ENCODE measurements around the gene LDLRAD4. TPM values are rescaled to one million over a fixed set of nuclear protein-coding genes. Genes with fewer than 3 reads are reported as not detected.

LDLRAD4 gene
- total RNA-seq, 2 donors from 2014 or later, result 18.4 to 59.2 TPM

GRCh38 chr18:13452388-13452811, 233.8 kb downstream of the LDLRAD4 start:
- ATAC-seq, result no peak
- DNase-seq (ENCODE audit: low spot score in 2 of 2), result no peak
- Mint-ChIP-seq H3K36me3 (peaks cover 4 to 5% of the 10 kb centered on the region in 2 donors), H3K9me3 (no peaks in the 10 kb centered on the region), H3K27ac (peak overlapping the region in 1 of 2 donors; percentile 61)

DNA sequence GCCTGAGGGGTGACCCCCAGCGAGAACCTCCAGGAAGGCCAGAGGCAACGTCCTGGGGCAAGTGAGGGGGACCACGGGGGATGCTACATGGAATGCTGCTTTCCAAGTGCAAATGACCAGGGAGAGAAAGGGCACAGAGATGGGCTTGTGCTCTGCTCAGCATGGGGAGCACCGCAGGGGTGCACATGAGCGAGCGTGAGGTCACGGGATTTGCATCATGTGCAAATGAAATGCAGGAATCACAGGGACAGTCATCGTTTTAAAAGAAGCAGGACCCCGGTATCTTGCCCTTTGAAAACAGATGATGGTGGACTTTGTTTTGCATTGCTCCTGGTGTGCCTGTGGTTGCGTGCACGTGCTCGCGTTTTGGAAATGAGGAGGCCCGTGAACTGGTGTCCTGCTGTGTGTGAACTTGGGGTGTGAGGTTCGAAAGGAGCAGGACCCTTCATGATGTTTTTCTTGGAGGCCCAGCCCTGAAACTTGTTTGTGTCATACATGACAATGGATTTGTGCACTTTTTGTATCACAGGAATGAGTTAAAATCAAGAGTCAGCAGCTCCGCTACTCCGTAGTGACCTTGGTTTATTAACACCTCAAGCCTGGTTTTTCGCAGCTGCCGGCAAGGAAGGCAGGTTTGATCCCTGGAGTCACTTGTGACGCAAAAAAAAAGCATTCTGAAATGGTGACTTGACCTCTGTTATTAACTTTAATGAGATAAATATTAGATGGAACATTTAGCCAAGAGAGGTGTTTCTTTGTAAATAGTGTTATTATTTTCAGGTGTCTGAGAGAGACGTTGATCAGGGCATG, 234.5 kb downstream of the LDLRAD4 start:
- H3K9me3 Mint-ChIP-seq, result peaks cover 0 to 3% of the 10 kb centered on the region in 2 donors
- ATAC-seq (no peak), DNase-seq (ENCODE audit: low spot score in 2 of 2) (no peak)
- peaks cover 4 to 12% of the 10 kb centered on the region in 2 donors for H3K36me3 Mint-ChIP-seq
- H3K27ac Mint-ChIP-seq, result no peak overlapping the region

- Mint-ChIP-seq H3K36me3 (peaks cover 4 to 18% of the 10 kb centered on the region in 2 donors), H3K9me3 (peaks cover 0 to 4% of the 10 kb centered on the region in 2 donors), H3K27ac (no peak overlapping the region)
- ATAC-seq (no peak), DNase-seq (ENCODE audit: low spot score in 2 of 2) (no peak)
These were observed 235.2 kb downstream of the LDLRAD4 start for GRCh38 chr18:13453714-13454113.

GRCh38 chr18:13454363-13455150, 236.0 kb downstream of the LDLRAD4 start:
- peaks cover 4 to 18% of the 10 kb centered on the region in 2 donors for H3K36me3 Mint-ChIP-seq
- H3K9me3 Mint-ChIP-seq, result peaks cover 0 to 4% of the 10 kb centered on the region in 2 donors
- ATAC-seq (no peak), DNase-seq (ENCODE audit: low spot score in 2 of 2) (no peak)
- peak overlapping the region; percentile 5 to 47 for H3K27ac Mint-ChIP-seq

GRCh38 chr18:13455471-13455870, 236.9 kb downstream of the LDLRAD4 start:
- Mint-ChIP-seq H3K36me3 (peaks cover 4 to 18% of the 10 kb centered on the region in 2 donors), H3K27ac (peak overlapping the region; percentile 75 to 84), H3K9me3 (peaks cover 0 to 4% of the 10 kb centered on the region in 2 donors)
- ATAC-seq (peak; percentile 9 to 39), DNase-seq (ENCODE audit: low spot score in 2 of 2) (no peak)

DNA sequence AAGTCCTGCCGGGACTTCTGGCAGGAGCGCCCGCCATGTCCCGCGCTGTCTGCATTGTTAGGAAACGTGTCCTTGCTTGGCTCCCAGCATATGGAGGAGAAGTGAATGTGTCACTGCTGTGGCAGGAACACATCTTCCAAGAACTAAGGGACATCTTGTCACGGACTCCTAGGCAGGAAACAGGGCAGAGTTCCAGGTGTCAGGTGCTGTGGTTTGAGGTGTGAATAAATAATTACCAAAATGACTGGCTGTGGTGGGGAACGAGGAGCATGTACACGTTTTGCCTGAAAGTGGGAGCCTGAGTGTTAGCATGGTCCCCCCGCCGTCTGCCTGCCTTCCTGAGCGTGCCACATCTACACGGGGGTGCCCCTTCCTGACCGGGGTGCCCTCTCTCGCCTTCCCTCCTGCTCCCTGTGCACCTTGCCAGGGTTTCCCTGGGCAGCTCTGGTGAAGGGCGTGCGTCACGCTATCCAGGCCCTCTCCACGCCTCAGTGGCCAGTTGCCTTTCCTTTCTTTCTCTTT, 237.5 kb downstream of the LDLRAD4 start:
- Mint-ChIP-seq H3K36me3 (peaks cover 6 to 21% of the 10 kb centered on the region in 2 donors), H3K9me3 (peaks cover 0 to 5% of the 10 kb centered on the region in 2 donors), H3K27ac (peak overlapping the region; percentile 75 to 84)
- DNase-seq (ENCODE audit: low spot score in 2 of 2) (peak; percentile 63 to 80), ATAC-seq (peak; percentile 90 to 92)

DNA sequence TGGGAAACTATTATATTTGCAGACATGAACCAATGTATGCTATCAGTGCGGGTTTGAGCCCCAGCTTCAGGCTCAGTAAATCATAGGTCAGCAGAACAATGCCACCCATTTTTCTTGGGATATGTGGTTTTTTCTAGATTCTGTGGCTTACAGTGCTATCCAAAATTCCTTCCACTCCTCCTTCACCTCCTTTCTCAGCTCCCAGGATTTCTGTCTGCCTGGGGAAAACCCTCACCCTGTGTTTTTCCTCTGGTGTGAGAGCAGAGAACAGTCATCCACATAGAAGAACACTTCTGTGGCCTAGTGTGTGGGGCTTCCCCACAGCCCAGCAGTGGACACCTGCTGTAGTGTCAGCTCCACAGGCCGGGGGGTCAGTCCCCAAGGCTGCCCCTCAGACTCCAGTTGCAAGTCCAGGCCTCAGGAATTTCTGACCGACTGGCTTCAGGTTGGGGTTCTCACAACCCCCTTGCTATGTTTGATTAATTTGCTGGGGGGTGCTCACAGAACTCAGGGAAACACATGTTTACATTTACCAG, 238.2 kb downstream of the LDLRAD4 start:
- DNase-seq (ENCODE audit: low spot score in 2 of 2), result no peak
- Mint-ChIP-seq H3K9me3 (peaks cover 0 to 9% of the 10 kb centered on the region in 2 donors), H3K27ac (peak overlapping the region; percentile 75 to 94), H3K36me3 (peaks cover 9 to 25% of the 10 kb centered on the region in 2 donors)
- ATAC-seq, result peak in 1 of 2 donors; percentile 56

DNA sequence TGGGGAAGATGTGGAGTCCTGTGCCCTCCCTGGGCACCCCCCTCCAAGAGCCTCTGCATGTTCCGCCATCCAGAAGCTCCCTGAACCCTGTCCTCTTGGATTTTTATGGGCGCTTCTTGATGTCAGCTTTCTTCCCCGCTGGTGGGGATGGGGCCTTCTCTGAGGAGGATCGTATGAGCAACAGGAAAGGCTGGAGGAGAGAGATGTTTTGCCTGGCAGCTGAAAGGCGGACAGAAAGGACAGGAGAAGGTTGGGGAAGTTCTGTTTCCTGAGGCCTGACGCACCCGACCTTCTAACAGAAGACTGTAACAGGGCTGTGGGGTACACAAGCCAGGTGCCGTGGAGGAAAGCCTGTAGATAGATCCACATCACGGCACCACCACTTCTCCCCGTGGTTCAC, 238.8 kb downstream of the LDLRAD4 start:
- peak overlapping the region; percentile 75 to 94 for H3K27ac Mint-ChIP-seq
- H3K36me3 Mint-ChIP-seq, result peaks cover 9 to 25% of the 10 kb centered on the region in 2 donors
- peaks cover 0 to 9% of the 10 kb centered on the region in 2 donors for H3K9me3 Mint-ChIP-seq
- DNase-seq (ENCODE audit: low spot score in 2 of 2) (no peak), ATAC-seq (no peak)

- ATAC-seq (no peak), DNase-seq (ENCODE audit: low spot score in 2 of 2) (no peak)
- Mint-ChIP-seq H3K27ac (peak overlapping the region; percentile 38 to 64), H3K9me3 (peaks cover 0 to 9% of the 10 kb centered on the region in 2 donors), H3K36me3 (peaks cover 16 to 38% of the 10 kb centered on the region in 2 donors)
These were observed 242.4 kb downstream of the LDLRAD4 start for GRCh38 chr18:13460946-13461345.

- H3K9me3 Mint-ChIP-seq, result peaks cover 0 to 9% of the 10 kb centered on the region in 2 donors
- DNase-seq (ENCODE audit: low spot score in 2 of 2) (no peak), ATAC-seq (no peak)
- H3K27ac Mint-ChIP-seq, result peak overlapping the region in 1 of 2 donors; percentile 64
- H3K36me3 Mint-ChIP-seq, result peaks cover 17 to 43% of the 10 kb centered on the region in 2 donors
These were observed 242.9 kb downstream of the LDLRAD4 start for GRCh38 chr18:13461469-13461868.

GRCh38 chr18:13461936-13462335, 243.4 kb downstream of the LDLRAD4 start:
- H3K27ac Mint-ChIP-seq, result peak overlapping the region in 1 of 2 donors; percentile 64
- no peak for ATAC-seq

GRCh38 chr18:13462686-13463085, 244.1 kb downstream of the LDLRAD4 start:
- ATAC-seq (no peak), DNase-seq (ENCODE audit: low spot score in 2 of 2) (no peak)
- Mint-ChIP-seq H3K9me3 (peaks cover 2 to 9% of the 10 kb centered on the region in 2 donors), H3K27ac (peak overlapping the region in 1 of 2 donors; percentile 64), H3K36me3 (peaks cover 23 to 47% of the 10 kb centered on the region in 2 donors)

More at GRCh38 chr18:13461936-13462335, 243.4 kb downstream of the LDLRAD4 start:
- no peak for DNase-seq (ENCODE audit: low spot score in 2 of 2)
- Mint-ChIP-seq H3K36me3 (peaks cover 22 to 47% of the 10 kb centered on the region in 2 donors), H3K9me3 (peaks cover 0 to 9% of the 10 kb centered on the region in 2 donors)

- H3K27ac Mint-ChIP-seq, result peak overlapping the region; percentile 88 to 89
- H3K9me3 Mint-ChIP-seq, result peaks cover 3 to 5% of the 10 kb centered on the region in 2 donors
- no peak for DNase-seq (ENCODE audit: low spot score in 2 of 2)
- ATAC-seq, result peak; percentile 26 to 51
- peaks cover 25 to 42% of the 10 kb centered on the region in 2 donors for H3K36me3 Mint-ChIP-seq
These were observed 245.1 kb downstream of the LDLRAD4 start for GRCh38 chr18:13463526-13464210.

GRCh38 chr18:13464432-13465123, 246.0 kb downstream of the LDLRAD4 start:
- DNase-seq (ENCODE audit: low spot score in 2 of 2), result peak; percentile 47 to 79
- Mint-ChIP-seq H3K27ac (peak overlapping the region; percentile 88 to 90), H3K9me3 (peaks cover 3 to 5% of the 10 kb centered on the region in 2 donors), H3K36me3 (peaks cover 25 to 41% of the 10 kb centered on the region in 2 donors)
- ATAC-seq, result peak; percentile 87 to 97

GRCh38 chr18:13465124-13465446, 246.5 kb downstream of the LDLRAD4 start:
- ATAC-seq (peak; percentile 52 to 53), DNase-seq (ENCODE audit: low spot score in 2 of 2) (no peak)
- H3K9me3 Mint-ChIP-seq, result peaks cover 3 to 5% of the 10 kb centered on the region in 2 donors
- peak overlapping the region; percentile 88 to 90 for H3K27ac Mint-ChIP-seq
- peaks cover 25 to 41% of the 10 kb centered on the region in 2 donors for H3K36me3 Mint-ChIP-seq
